Endothelial cell of umbilical vein (primary cell): Measurements from ENCODE around the gene HYPK. TPM values are rescaled to one million over a fixed set of nuclear protein-coding genes. Genes with fewer than 3 reads are reported as not detected.
A peak's percentile ranks its signal among the peaks of the same experiment; 100 is the strongest.

Experiments
- BruUV-seq: library from RNA; stranded (reverse); fragments of 400-500 nt; replicated peaks from 2 replicates; lab custom pipeline; 2021; lab: Mats Ljungman, UMichigan
- CTCF ChIA-PET: fragments of 300-600, 350-600 bp; sonication (Branson Sonifier 250); formaldehyde crosslinking; loops from one replicate; lab custom pipeline; 2021; ENCODE audit warnings: antibody characterized with exemption, inconsistent platforms; lab: Charles Lee
- POLR2A ChIA-PET: fragments of 300-600, 350-600 bp; sonication (Branson Sonifier 250); formaldehyde crosslinking; loops from one replicate; lab custom pipeline; 2021; ENCODE audit warnings: antibody characterized with exemption, inconsistent platforms; lab: Charles Lee
- DNase-seq: peaks from one replicate; pipeline ENCODE4 v3.0.0-alpha.2; 2011; ENCODE audit warnings: low read depth, low spot score
- FAIRE-seq: peaks from 2 replicates; lab custom pipeline; 2011; peaks lifted over from hg19 to GRCh38; lab: Jason Lieb, UNC
- H2AFZ ChIP-seq: 2 replicates; pipeline ENCODE4 v1.6.0; 2012; ENCODE audit warnings: low read depth, low read length, control low read depth, inconsistent platforms
- H3K27ac ChIP-seq: 2 replicates; pipeline ENCODE4 v1.5.1; 2011; ENCODE audit warnings: low read depth, mild to moderate bottlenecking, control low read depth, low read length, moderate library complexity; ENCODE audit not compliant: insufficient read depth
- H3K27me3 ChIP-seq, 2 experiments: 2 replicates each; pipeline versions ENCODE4 v1.6.0 to v1.6.1; 2011; ENCODE audit warnings: low read length in 2 of 2, mixed read lengths in 1 of 2; ENCODE audit not compliant: control insufficient read depth in 2 of 2, insufficient read depth in 2 of 2
- H3K36me3 ChIP-seq, 2 experiments: 2 replicates in 1 of 2; 3 replicates in 1 of 2; pipeline ENCODE4 v1.5.1; 2011; ENCODE audit warnings: low read length in 2 of 2, mild to moderate bottlenecking in 1 of 2, moderate library complexity in 1 of 2; ENCODE audit not compliant: control insufficient read depth in 2 of 2, insufficient read depth in 2 of 2; ENCODE audit errors: extremely low read depth in 1 of 2
- H3K4me1 ChIP-seq: 3 replicates; pipeline ENCODE4 v1.5.1; 2011; ENCODE audit warnings: mild to moderate bottlenecking, low read length; ENCODE audit not compliant: control insufficient read depth, insufficient read depth; ENCODE audit errors: extremely low read depth
- H3K4me2 ChIP-seq: 2 replicates; pipeline ENCODE4 v1.6.1; 2011; ENCODE audit warnings: low read length, control low read depth, mixed read lengths; ENCODE audit not compliant: insufficient read depth
- H3K4me3 ChIP-seq, 3 experiments: fragments of 200-600 bp in 1 of 3; sonication (generic), shearing (Covaris generic) in 1 of 3; replicated peaks in 1 of 3; 2 replicates each; pipeline ENCODE4 v1.5.1; 2011 to 2016; ENCODE audit warnings: control low read depth in 3 of 3, low read length in 3 of 3, mild to moderate bottlenecking in 2 of 3, inconsistent platforms in 1 of 3, low read depth in 1 of 3, moderate library complexity in 1 of 3; ENCODE audit not compliant: insufficient read depth in 1 of 3
- H3K79me2 ChIP-seq: 2 replicates; pipeline ENCODE4 v1.6.0; 2012; ENCODE audit warnings: low read length, inconsistent platforms; ENCODE audit not compliant: control insufficient read depth, insufficient read depth
- H3K9ac ChIP-seq: replicated peaks from 2 replicates; pipeline ENCODE3; 2011; ENCODE audit warnings: low read length, control low read depth; ENCODE audit not compliant: insufficient read depth; ENCODE audit errors: extremely low read depth
- H3K9me1 ChIP-seq: replicated peaks from 3 replicates; pipeline ENCODE4 v1.6.0; 2011; ENCODE audit warnings: mild to moderate bottlenecking, low read length; ENCODE audit not compliant: control insufficient read depth, insufficient read depth; ENCODE audit errors: extremely low read depth
- H3K9me3 ChIP-seq: replicated peaks from 2 replicates; pipeline ENCODE4 v1.5.1; 2012; ENCODE audit warnings: low read length, inconsistent platforms; ENCODE audit not compliant: control insufficient read depth, insufficient read depth
- H4K20me1 ChIP-seq: replicated peaks from 2 replicates; pipeline ENCODE3; 2011; ENCODE audit warnings: mild to moderate bottlenecking, low read length; ENCODE audit not compliant: control insufficient read depth, insufficient read depth; ENCODE audit errors: extremely low read depth
- FOS ChIP-seq: IDR thresholded peaks from 2 replicates; pipeline ENCODE4 v1.6.1; 2011; ENCODE audit warnings: mild to moderate bottlenecking, low read length, moderate library complexity, borderline replicate concordance; ENCODE audit not compliant: insufficient read depth
- JUN ChIP-seq: IDR thresholded peaks from 2 replicates; pipeline ENCODE4 v1.6.1; 2011; ENCODE audit warnings: borderline replicate concordance, low read depth; ENCODE audit not compliant: insufficient read length, insufficient read depth
- MYC ChIP-seq: IDR thresholded peaks from one replicate; pipeline ENCODE4 v1.6.1; 2011; ENCODE audit warnings: mild to moderate bottlenecking, low read depth, low read length
- POLR2A ChIP-seq: IDR thresholded peaks from 2 replicates; pipeline ENCODE4 v1.6.1; 2012; ENCODE audit warnings: low read depth, mild to moderate bottlenecking, control low read depth, low read length
- POLR2AphosphoS5 ChIP-seq: IDR thresholded peaks from 2 replicates; pipeline ENCODE4 v1.6.1; 2012; ENCODE audit warnings: low read depth, mild to moderate bottlenecking, control low read depth, low read length, moderate library complexity; ENCODE audit not compliant: insufficient read depth
- dilution Hi-C: fragments of 300-500 bp; cut with MboI; formaldehyde crosslinking; loops from one replicate; pipeline ENCODE4 v1.15.0; 2019; ENCODE audit warnings: low sequenced_read_pairs; ENCODE audit not compliant: extremely low pct_ligation_motif_present
- intact Hi-C: fragments of 100-400 bp; cut with micrococcal nuclease; formaldehyde crosslinking; loops from one replicate; pipeline ENCODE4 v1.10.0; 2022
- polyA plus RNA-seq, 4 experiments: library from polyadenylated mRNA; depleted of rRNA in 3 of 4; stranded (reverse) in 3 of 4; unstranded in 1 of 4; fragments of >200 nt; gene quantifications; 2 replicates each; pipeline versions ENCODE4 v1.2.1 to v1.2.3, GENCODE V29; 2011 to 2012; ENCODE audit warnings: missing spikeins in 1 of 4
- total RNA-seq: library from RNA; stranded (reverse); gene quantifications from 2 replicates; pipeline ENCODE4 v1.2.3, GENCODE V29; 2021
- TF ChIP-seq, protein P1 (sequence below): IDR thresholded peaks from 2 replicates; pipeline ENCODE4 v1.6.1; 2011; ENCODE audit not compliant: insufficient read depth, insufficient read length

HYPK gene
- total and polyA plus RNA-seq, 2 donors (not counting 3 experiments of a cell fraction or from before 2014, with no cell fraction given) = 5.2 to 17.8 TPM

DNA sequence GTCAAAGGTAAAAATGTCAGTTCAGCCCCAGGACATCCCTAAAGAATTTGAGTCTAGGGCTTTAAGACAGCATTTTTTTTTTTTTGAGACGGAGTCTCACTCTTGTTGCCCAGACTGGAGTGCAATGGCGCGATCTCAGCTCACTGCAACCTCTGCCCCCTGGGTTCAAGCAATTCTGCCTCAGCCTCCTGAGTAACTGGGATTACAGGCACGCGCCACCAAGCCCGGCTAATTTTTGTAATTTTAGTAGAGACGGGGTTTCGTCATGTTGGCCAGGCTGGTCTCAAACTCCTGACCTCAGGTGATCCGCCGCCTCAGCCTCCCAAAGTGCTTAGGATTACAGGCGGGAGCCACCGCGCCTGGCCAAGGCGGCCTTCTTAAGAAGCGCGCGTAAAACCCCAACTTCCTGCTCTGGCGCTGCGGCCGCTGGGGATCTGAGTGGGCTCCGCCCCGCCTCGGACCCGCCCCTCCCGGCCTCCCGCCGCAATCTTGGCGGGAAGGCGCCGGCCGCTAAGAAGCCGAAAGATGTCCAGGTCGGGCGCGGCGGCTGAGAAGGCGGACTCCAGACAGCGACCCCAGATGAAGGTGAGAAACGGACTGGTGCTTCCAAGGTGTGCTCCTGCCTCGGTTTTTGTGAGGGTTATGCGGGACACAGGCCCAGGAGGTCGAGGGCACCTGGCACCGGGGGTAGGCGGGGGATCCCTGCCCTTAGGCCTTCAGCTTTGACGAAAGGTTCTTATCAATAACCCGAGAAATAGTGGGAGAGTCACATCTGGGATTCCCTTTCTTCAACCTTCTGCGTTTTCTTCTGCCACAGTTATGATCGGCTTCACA, 26.3 kb downstream of the HYPK start, which contains the start of gene WDR76:
TSS of gene WDR76 (plus strand) at position 495 of the 834 bp plus-strand sequence. CDS start at position 526, 31 bp downstream.
- Histone ChIP-seq H3K4me2 (peak within 1 kb of the TSS; percentile 93), H3K9ac (peak within 1 kb of the TSS; percentile 83), H3K27ac (peak within 1 kb of the TSS; percentile 54), H2AFZ (peak within 1 kb of the TSS; percentile 93), H3K4me1 (peaks cover 21% of the 10 kb centered on the region), H3K4me3 (peak within 1 kb of the TSS; percentile 57 to 88 (median 82)), H3K27me3 (no peaks in the 10 kb centered on the region), H3K36me3 (no peaks in the 10 kb centered on the region), H3K79me2 (peaks cover 53% of the 10 kb centered on the region), H4K20me1 (no peaks in the 10 kb centered on the region), H3K9me1 (no peaks in the 10 kb centered on the region), H3K9me3 (no peaks in the 10 kb centered on the region)
- dilution Hi-C loops = no loop called here
- peak; percentile 83 for DNase-seq
- CTCF ChIA-PET = interaction anchor here (2.0 kb wide), 1 partner anchor 11 kb away, joined by 9 read pairs; no protein-coding TSS in a partner anchor
- POLR2A ChIA-PET = interaction anchor here (0.7 kb wide), 1 partner anchor 541 kb away, joined by 4 read pairs; no protein-coding TSS in a partner anchor
- intact Hi-C loops = no loop called here
- FAIRE-seq = peak; percentile 69
- BruUV-seq = TSS peak; percentile 47
- TF ChIP-seq POLR2A = no peak
- TF ChIP-seq, protein P1, sequence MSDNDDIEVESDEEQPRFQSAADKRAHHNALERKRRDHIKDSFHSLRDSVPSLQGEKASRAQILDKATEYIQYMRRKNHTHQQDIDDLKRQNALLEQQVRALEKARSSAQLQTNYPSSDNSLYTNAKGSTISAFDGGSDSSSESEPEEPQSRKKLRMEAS = no peak
- no peak for TF ChIP-seq JUN
- no peak for TF ChIP-seq FOS
- no peak for TF ChIP-seq MYC
- peak; percentile 59 for TF ChIP-seq POLR2AphosphoS5
